Suprapubic skin (tissue), 4 donors: ENCODE measurements around the gene PLCD1. TPM values are rescaled to one million over a fixed set of nuclear protein-coding genes. Genes with fewer than 3 reads are reported as not detected.

Source experiments
- DNase-seq, 2 donors: peaks; one replicate each; pipeline ENCODE4 v3.0.0-alpha.2; 2019; ENCODE audit warnings: low spot score in 2 of 2
- H3K27ac ChIP-seq: fragments of 200-600 bp; sonication (generic); one replicate; pipeline ENCODE4 v1.5.1; 2019
- H3K27me3 ChIP-seq: fragments of 200-600 bp; sonication (generic); one replicate; pipeline ENCODE4 v1.5.1; 2019
- H3K36me3 ChIP-seq: fragments of 200-600 bp; sonication (generic); one replicate; pipeline ENCODE4 v1.5.1; 2019
- H3K4me1 ChIP-seq: fragments of 200-600 bp; sonication (generic); one replicate; pipeline ENCODE4 v1.5.1; 2019
- H3K4me3 ChIP-seq: fragments of 200-600 bp; sonication (generic); one replicate; pipeline ENCODE4 v1.5.1; 2019; ENCODE audit warnings: mild to moderate bottlenecking
- H3K9me3 ChIP-seq: fragments of 200-600 bp; sonication (generic); one replicate; pipeline ENCODE4 v1.5.1; 2019
- EP300 ChIP-seq: sonication (generic); formaldehyde crosslinking; IDR thresholded peaks from one replicate; pipeline ENCODE4 v1.6.1; 2017; ENCODE audit warnings: antibody characterized with exemption
- POLR2A ChIP-seq, 2 donors: fragments of 450-650 bp; IDR thresholded peaks; one replicate each; pipeline ENCODE4 v1.6.1; 2017; ENCODE audit warnings: antibody characterized with exemption in 2 of 2, mild to moderate bottlenecking in 2 of 2, moderate library complexity in 2 of 2
- POLR2AphosphoS5 ChIP-seq, 3 donors: sonication (generic); formaldehyde crosslinking; IDR thresholded peaks; one replicate each; pipeline ENCODE4 v1.6.1; 2017; ENCODE audit warnings: antibody characterized with exemption in 3 of 3
- WGBS: methylation state at CpG from one replicate; pipeline ENCODE4 v1.1.5; 2018; 5-methylcytosine and 5-hydroxymethylcytosine counted together
- total RNA-seq, 4 donors: library from RNA; depleted of rRNA; stranded (reverse); fragments of >200 nt; gene quantifications; one replicate each; pipeline ENCODE4 v1.1.0, GENCODE V29; 2016
- TF ChIP-seq, protein P1 (sequence below), 2 donors: fragments of 200-600 bp in 1 of 2; fragments of 450-650 bp in 1 of 2; sonication (generic) in 1 of 2; IDR thresholded peaks; one replicate each; pipeline ENCODE4 v1.5.1; 2016 to 2019; ENCODE audit warnings: antibody characterized with exemption in 2 of 2, mild to moderate bottlenecking in 1 of 2, moderate library complexity in 1 of 2

PLCD1 gene
- total RNA-seq, 4 donors from 2014 or later = 32.3 to 42.2 (median 39.3) TPM

DNA sequence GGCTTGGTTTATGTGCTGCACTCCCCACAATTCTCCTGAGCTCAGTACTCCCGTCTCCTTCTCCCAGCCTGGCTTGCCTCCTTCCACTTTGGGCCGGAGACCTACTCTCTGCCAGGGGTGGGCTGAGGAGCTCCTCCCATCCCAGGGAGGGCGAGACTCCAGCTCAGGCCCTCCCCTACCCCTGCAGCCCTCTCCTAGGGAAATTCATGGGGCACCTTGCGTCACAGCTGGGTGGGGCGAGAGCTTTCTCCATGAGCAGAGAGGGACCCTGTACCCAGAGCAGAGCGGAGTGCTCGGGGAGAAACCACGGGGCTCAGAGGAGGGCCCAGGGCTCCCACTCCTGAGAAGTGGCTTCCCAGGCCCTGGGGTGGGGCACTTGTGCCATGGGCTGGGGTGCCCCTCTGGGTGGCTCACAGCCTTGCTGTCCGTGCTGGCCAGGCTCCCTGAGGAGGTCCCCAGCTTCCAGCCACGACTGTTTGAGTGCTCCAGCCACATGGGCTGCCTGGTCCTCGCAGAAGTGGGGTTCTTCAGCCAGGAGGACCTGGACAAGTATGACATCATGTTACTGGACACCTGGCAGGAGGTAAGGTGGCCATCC is 25.5 kb downstream of the PLCD1 start:
- Histone ChIP-seq H3K27me3 (no peaks in the 10 kb centered on the region), H3K4me3 (no peak overlapping the region), H3K4me1 (peaks cover 33% of the 10 kb centered on the region), H3K9me3 (no peaks in the 10 kb centered on the region), H3K27ac (peak overlapping the region; percentile 66), H3K36me3 (peaks cover 53% of the 10 kb centered on the region)
- TF ChIP-seq, protein P1, sequence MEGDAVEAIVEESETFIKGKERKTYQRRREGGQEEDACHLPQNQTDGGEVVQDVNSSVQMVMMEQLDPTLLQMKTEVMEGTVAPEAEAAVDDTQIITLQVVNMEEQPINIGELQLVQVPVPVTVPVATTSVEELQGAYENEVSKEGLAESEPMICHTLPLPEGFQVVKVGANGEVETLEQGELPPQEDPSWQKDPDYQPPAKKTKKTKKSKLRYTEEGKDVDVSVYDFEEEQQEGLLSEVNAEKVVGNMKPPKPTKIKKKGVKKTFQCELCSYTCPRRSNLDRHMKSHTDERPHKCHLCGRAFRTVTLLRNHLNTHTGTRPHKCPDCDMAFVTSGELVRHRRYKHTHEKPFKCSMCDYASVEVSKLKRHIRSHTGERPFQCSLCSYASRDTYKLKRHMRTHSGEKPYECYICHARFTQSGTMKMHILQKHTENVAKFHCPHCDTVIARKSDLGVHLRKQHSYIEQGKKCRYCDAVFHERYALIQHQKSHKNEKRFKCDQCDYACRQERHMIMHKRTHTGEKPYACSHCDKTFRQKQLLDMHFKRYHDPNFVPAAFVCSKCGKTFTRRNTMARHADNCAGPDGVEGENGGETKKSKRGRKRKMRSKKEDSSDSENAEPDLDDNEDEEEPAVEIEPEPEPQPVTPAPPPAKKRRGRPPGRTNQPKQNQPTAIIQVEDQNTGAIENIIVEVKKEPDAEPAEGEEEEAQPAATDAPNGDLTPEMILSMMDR (IDR thresholded peaks at IDR 0.05) = no peak
- WGBS = 69% methylated on average over 9 of the region's 11 CpGs
- no peak for DNase-seq

DNA sequence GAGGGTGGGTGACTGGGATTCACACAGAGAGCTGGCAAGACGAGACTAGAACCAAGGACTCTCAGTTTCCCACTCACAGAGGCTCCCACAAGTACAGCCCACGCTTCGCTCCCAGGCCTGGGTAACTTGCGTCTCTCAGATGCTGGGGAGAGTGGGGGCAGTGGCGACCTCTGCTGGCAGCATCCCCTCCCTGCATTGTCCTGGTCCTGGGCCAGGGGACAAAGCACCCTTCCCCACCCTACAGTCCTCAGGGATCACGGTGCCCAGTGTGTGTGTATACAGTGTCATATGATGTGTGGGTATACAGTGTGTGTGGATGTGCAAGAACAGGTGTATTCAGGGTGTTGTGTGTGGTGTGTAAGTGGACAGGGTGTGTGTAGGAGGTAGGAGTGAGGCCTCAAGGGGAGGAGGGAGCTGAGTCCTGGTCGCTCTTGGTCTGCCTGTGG is 26.0 kb downstream of the PLCD1 start:
- no peak overlapping the region for H3K4me3 ChIP-seq
- WGBS = 51% methylated on average over 5 of the region's 7 CpGs
- peaks cover 48% of the 10 kb centered on the region for H3K36me3 ChIP-seq
- H3K27ac ChIP-seq = no peak overlapping the region
- DNase-seq = peak in 1 of 2 donors; percentile 91
- H3K27me3 ChIP-seq = no peaks in the 10 kb centered on the region
- H3K9me3 ChIP-seq = no peaks in the 10 kb centered on the region
- TF ChIP-seq, protein P1 (IDR thresholded peaks at IDR 0.05) = peak; percentile 57 to 81
- no peak for TF ChIP-seq EP300
- peaks cover 36% of the 10 kb centered on the region for H3K4me1 ChIP-seq

DNA sequence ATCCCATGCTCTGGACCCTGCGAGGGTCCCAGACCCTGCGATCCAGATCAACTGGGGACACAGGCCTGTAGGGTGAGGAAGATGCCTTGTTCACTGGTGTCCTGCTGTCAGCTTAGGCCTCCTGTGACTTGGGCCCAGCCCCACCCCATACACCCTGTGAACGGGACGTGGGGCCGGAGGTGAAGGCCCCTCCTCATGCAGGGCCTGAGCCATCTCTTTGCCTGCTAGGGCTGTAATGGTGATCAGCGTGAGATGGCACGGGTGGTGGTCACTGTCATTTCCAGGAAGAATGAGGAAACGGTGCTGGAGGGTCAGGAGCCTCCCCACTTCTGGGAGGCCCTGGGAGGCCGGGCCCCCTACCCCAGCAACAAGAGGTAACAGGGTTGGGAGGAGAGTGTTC is 26.5 kb downstream of the PLCD1 start:
- 94% methylated on average over 9 of the region's 9 CpGs for WGBS
- no peaks in the 10 kb centered on the region for H3K9me3 ChIP-seq
- H3K36me3 ChIP-seq = peaks cover 43% of the 10 kb centered on the region
- peak in 1 of 2 donors; percentile 67 for DNase-seq
- H3K4me3 ChIP-seq = no peak overlapping the region
- H3K4me1 ChIP-seq = peaks cover 40% of the 10 kb centered on the region
- no peaks in the 10 kb centered on the region for H3K27me3 ChIP-seq
- no peak overlapping the region for H3K27ac ChIP-seq
- TF ChIP-seq POLR2AphosphoS5 (IDR thresholded peaks at IDR 0.05) = no peak
- no peak for TF ChIP-seq EP300
- TF ChIP-seq POLR2A (IDR thresholded peaks at IDR 0.05) = no peak
- TF ChIP-seq, protein P1 (IDR thresholded peaks at IDR 0.05) = no peak

DNA sequence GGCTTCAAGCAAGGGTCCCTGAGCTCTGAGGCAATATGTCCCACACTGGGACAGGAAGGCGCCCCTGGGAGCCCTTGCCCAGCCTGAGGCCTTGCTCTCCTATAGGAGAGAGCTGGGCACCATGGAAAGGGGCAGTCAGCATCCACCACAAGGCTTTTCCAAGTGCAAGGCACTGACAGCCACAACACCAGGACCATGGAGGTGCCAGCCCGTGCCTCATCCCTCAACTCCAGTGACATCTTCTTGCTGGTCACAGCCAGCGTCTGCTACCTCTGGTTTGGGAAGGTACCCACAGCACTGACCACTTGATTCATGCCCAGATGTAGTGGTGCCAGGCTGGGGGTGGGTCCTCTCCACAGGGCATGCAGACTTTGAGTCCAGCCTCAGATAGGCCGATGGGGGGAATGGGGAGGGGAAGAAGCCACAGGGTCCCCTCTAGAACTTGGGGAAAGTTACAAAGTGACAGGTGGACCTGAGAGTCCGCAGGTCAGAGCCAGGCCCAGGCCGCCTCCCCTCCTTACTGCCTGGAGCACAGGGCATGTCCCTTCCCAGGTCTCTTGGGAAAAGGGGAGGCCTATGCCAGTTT is 27.1 kb downstream of the PLCD1 start:
- H3K27ac ChIP-seq = no peak overlapping the region
- no peak overlapping the region for H3K4me3 ChIP-seq
- H3K9me3 ChIP-seq = no peaks in the 10 kb centered on the region
- TF ChIP-seq, protein P1 (IDR thresholded peaks at IDR 0.05) = no peak
- TF ChIP-seq POLR2AphosphoS5 (IDR thresholded peaks at IDR 0.05) (no peak), POLR2A (IDR thresholded peaks at IDR 0.05) (no peak), EP300 (no peak)
- peak in 1 of 2 donors; percentile 58 for DNase-seq
- peaks cover 37% of the 10 kb centered on the region for H3K36me3 ChIP-seq
- H3K27me3 ChIP-seq = no peaks in the 10 kb centered on the region
- peaks cover 46% of the 10 kb centered on the region for H3K4me1 ChIP-seq
- 95% methylated on average over 3 of the region's 6 CpGs for WGBS

DNA sequence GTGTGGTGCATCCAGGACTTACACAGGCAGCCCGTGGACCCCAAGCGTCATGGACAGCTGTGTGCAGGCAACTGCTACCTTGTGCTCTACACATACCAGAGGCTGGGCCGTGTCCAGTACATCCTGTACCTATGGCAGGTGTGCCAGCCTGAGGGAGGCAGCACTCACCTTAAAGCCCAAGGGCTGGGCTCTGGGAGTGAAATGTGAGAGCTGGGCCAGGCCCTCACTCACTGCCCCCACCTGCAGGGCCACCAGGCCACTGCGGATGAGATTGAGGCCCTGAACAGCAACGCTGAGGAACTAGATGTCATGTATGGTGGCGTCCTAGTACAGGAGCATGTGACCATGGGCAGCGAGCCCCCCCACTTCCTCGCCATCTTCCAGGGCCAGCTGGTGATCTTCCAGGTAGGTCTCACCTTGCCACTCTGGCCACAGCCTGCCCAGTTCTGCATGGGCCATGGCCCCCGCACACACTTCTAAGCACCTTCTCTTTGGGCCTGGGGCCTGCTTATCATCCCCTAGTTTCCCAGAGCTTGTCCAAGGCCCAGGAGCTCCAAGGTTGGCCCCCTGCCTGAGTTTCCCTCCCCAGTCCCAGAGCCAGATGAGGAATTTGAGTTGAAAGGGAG is 27.9 kb downstream of the PLCD1 start:
- WGBS = 93% methylated on average over 6 of the region's 9 CpGs
- no peak overlapping the region for H3K27ac ChIP-seq
- no peaks in the 10 kb centered on the region for H3K9me3 ChIP-seq
- H3K4me1 ChIP-seq = peaks cover 48% of the 10 kb centered on the region
- H3K36me3 ChIP-seq = peaks cover 29% of the 10 kb centered on the region
- H3K4me3 ChIP-seq = no peak overlapping the region
- DNase-seq = peak in 1 of 2 donors; percentile 59
- TF ChIP-seq, protein P1 (IDR thresholded peaks at IDR 0.05) = peak in 1 of 2 donors; percentile 13
- TF ChIP-seq EP300 = no peak
- H3K27me3 ChIP-seq = no peaks in the 10 kb centered on the region
